Activated naive CD8-positive, alpha-beta T cell treated with anti-CD3 and anti-CD28 coated beads for 36 hours (primary cell): ENCODE results near the gene SPO11. TPM values are rescaled to one million over a fixed set of nuclear protein-coding genes. Genes with fewer than 3 reads are reported as not detected.
A peak's percentile ranks its signal among the peaks of the same experiment; 100 is the strongest.

ENCODE experiments used
- DNase-seq: peaks from one replicate; pipeline ENCODE4 v3.0.0; 2021
- H3K27ac Mint-ChIP-seq: one replicate; pipeline ENCODE4 v1.8.0; 2022; ENCODE audit warnings: mild to moderate bottlenecking, moderate library complexity, mixed read lengths
- H3K27me3 Mint-ChIP-seq: one replicate; pipeline ENCODE4 v1.8.0; 2022; ENCODE audit warnings: mild to moderate bottlenecking, mixed read lengths
- H3K36me3 Mint-ChIP-seq: one replicate; pipeline ENCODE4 v1.8.0; 2021; ENCODE audit warnings: mild to moderate bottlenecking, mixed read lengths
- H3K4me1 Mint-ChIP-seq: one replicate; pipeline ENCODE4 v1.8.0; 2021; ENCODE audit warnings: mixed read lengths
- H3K4me3 Mint-ChIP-seq: one replicate; pipeline ENCODE4 v1.8.0; 2022; ENCODE audit warnings: mild to moderate bottlenecking, moderate library complexity, mixed read lengths
- H3K9me3 Mint-ChIP-seq: one replicate; pipeline ENCODE4 v1.8.0; 2022; ENCODE audit warnings: mixed read lengths
- total RNA-seq, 2 experiments: library from RNA; stranded (reverse); gene quantifications; one replicate each; pipeline ENCODE4 v1.2.3, GENCODE V29; 2021

Gene SPO11
- total RNA-seq, 2 experiments from 2014 or later: not detected

DNA sequence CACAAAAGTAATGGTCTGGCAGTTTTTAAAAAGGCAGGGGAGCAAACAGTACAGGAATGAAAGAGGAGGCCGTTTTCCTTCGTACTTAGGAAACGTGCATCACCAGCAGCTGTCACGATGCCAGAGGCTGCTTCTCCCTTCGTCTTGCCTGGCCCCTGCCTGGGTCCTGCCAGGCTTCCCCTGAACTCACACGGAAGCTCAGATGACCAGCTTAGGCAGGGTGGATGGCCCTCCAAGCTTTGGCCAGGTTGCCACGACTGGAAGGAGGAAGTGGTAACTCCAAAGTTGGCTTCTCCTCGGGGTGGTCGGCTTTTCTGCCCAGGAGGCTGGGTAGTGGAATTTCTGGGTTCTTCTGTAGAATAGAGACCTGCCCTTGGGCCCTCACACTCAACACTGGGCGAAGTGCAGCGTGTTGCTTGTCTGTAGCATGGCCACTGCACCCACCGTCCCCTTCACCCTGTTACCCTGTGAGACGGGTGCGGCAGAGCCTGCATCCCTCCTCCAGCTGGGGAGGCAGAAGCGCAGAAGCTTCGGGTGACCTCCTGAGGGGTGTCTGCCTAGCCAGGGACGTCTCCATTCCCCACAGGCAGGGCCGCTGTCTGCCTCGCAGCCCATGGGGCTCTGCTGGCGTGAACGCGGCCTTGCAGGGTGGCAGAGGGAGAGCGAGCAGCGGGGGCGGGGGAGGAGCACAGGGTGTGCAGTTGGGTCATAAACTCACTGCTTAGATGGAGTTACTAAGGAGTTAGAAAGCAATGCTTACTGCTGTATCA lies 43.2 kb downstream of the SPO11 start:
- Mint-ChIP-seq H3K9me3 (no peaks in the 10 kb centered on the region), H3K4me3 (no peak overlapping the region), H3K4me1 (peaks cover 22% of the 10 kb centered on the region), H3K36me3 (peaks cover 33% of the 10 kb centered on the region), H3K27me3 (no peaks in the 10 kb centered on the region), H3K27ac (no peak overlapping the region)
- no peak for DNase-seq

DNA sequence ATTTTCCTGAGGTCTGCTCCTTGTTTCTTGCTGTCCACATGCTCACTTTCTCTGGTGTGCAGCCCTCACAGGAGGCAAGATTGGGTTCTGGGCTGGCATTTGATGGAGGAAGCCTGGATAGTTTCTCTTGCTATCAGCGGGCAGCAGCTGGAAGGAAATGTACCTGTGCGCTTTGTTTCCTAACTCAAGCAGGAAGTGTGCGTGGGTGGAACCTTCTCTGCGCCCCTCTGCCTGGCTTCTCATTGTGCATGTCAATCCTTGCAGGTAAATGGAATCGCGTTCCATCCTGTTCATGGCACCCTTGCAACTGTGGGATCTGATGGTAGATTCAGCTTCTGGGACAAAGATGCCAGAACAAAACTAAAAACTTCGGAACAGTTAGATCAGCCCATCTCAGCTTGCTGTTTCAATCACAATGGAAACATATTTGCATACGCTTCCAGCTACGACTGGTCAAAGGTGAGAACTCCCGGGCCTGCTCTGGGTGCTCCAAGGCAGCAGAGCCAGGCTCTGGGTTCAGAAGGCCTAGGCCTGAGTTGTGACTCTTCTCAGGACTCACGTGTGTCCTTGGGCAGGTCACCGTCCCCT lies 44.8 kb downstream of the SPO11 start:
- DNase-seq: no peak
- Mint-ChIP-seq H3K4me3 (no peak overlapping the region), H3K36me3 (peaks cover 32% of the 10 kb centered on the region), H3K9me3 (no peaks in the 10 kb centered on the region), H3K27ac (peak overlapping the region; percentile 27), H3K4me1 (peaks cover 26% of the 10 kb centered on the region), H3K27me3 (no peaks in the 10 kb centered on the region)

DNA sequence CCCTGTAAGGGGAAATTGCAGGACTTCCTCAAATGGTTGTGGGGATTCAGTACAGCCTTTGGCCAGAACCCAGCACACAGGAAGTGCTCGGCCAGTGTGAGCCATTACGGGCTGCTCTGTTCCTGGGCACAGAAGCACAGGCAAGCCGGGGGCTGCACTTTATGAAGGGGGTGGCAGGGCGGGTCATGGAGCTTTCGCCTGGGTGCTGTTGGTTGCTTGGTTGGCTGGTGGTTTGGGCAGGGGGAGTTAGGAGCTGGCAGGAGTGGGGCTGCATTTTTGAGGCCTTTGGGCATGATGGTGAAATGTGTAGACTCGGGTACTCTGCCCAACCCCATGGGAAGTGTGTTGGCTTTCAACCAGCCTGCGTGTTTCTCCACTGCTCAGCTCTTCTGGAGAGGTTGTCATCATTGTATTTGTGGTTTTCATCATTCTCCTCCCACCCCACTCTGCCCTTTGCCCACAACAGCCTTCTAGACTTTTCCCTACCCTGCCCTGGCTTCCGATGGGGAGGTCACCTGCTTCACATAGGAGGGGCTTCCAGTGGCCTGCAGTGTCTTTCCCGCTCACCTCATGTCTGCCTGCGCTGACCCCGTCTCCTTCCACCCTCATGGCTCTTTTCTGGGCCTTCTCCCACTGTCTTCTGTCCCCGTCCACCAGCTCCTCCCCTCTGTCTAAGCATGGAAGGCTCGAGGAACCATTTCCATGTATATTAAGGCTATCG lies 45.5 kb downstream of the SPO11 start:
- no peaks in the 10 kb centered on the region for H3K27me3 Mint-ChIP-seq
- peak overlapping the region; percentile 31 for H3K27ac Mint-ChIP-seq
- H3K4me3 Mint-ChIP-seq: no peak overlapping the region
- no peak for DNase-seq
- peaks cover 30% of the 10 kb centered on the region for H3K36me3 Mint-ChIP-seq
- H3K9me3 Mint-ChIP-seq: no peaks in the 10 kb centered on the region
- peaks cover 26% of the 10 kb centered on the region for H3K4me1 Mint-ChIP-seq

DNA sequence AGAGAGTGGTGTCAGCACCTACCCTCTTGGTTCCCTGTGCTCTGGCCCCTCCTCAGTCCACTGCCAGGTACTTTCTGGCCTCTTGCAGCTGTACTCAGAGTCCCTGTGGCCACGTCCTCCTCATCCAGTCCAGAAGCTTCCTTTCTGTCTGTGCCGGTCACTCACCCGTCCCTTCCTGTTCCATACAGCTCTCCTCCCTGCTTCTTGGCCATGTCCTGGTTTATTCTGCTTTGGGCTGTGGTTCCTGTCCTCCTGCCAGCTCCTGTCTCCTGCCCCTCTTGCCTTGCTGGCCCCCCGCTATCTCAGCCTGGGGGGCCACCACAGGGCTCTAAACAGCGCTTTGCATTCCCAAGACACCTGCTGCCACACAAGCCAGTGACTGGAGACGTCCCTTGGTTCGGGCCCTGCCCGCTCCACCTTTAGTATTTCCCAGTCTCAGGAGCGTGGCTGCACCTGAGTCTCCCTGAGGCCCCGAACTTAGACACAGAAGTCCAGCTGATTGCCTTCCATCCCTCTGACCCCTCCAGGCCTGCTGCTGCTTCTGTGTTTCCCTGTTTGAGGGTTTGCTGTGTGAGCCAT lies 46.1 kb downstream of the SPO11 start:
- H3K9me3 Mint-ChIP-seq: no peaks in the 10 kb centered on the region
- no peak for DNase-seq
- H3K27ac Mint-ChIP-seq: no peak overlapping the region
- H3K36me3 Mint-ChIP-seq: peaks cover 25% of the 10 kb centered on the region
- H3K27me3 Mint-ChIP-seq: no peaks in the 10 kb centered on the region
- peaks cover 26% of the 10 kb centered on the region for H3K4me1 Mint-ChIP-seq
- H3K4me3 Mint-ChIP-seq: no peak overlapping the region

DNA sequence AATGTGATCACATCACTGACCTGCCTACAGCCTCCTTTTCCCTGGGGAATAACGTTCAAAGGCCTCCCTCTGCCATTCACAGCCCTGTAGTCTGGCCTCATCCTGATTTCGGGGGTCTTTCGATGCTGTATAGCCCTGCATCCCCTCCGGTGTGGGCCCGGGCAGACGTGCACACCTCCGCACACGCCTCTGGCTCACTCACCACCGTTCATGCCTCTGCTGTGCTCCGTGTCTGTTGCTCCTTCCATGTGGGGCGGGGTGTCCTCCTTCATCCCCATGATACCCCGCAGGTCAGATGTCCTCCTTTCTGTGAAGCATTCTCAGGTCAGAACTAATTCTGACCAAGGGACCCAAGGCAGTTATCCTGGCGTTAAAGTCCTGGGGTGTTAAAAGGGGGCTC lies 47.7 kb downstream of the SPO11 start:
- H3K4me3 Mint-ChIP-seq: no peak overlapping the region
- H3K4me1 Mint-ChIP-seq: peaks cover 36% of the 10 kb centered on the region
- H3K27ac Mint-ChIP-seq: no peak overlapping the region
- peaks cover 22% of the 10 kb centered on the region for H3K36me3 Mint-ChIP-seq
- no peaks in the 10 kb centered on the region for H3K27me3 Mint-ChIP-seq
- DNase-seq: no peak
- H3K9me3 Mint-ChIP-seq: no peaks in the 10 kb centered on the region

DNA sequence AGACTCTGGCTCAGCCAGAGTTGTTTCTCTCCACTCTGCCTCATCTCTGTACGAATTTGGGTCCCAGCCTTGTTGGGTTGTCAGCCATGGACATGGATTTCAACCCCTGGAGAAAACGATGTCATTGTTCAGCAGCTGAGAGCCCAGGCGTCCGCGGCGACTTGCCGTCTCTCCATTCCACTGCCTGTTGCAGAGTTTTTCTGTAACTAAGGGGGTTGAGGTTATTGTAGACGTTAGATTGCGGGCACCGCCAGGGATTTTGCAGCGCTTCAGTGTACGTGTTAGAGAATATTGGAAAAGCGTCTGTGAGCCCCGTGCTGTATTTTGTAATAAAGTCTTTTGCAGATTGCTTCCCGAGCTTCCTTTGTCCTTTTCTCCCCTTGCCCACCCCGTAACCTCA lies 48.5 kb downstream of the SPO11 start:
- DNase-seq: no peak
- Mint-ChIP-seq H3K27ac (no peak overlapping the region), H3K36me3 (peaks cover 22% of the 10 kb centered on the region), H3K4me1 (peaks cover 41% of the 10 kb centered on the region), H3K9me3 (no peaks in the 10 kb centered on the region), H3K4me3 (no peak overlapping the region), H3K27me3 (no peaks in the 10 kb centered on the region)

DNA sequence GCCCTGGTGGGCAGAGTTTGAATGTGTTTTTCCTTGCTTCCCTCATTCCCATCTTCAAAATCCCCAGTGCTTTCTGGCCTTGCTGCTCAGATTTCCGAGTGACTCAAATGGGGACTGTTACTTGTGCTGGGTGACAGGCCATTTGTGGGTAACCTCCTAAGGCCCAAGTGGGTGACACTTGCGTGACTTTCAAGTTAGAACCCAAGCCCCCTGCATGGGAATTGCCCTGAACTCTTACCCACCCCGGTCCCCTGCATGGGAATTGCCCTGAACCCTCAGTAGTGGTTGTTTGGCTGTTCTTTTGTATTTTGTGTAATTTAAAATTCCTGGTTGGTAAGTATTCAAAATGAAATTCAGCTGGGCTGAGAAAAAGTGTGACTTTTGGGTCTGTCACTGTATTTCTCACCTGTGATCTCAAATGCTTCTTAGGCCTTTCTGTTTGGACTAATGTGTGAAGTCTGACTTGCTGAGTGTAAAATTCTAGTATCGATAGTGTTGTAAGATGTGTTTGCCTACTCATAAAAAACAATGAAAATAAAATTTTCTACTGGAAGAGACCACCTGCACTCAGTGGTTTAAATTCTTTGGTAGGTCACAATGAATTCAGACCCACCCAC lies 49.2 kb downstream of the SPO11 start:
- DNase-seq: no peak
- Mint-ChIP-seq H3K4me3 (no peak overlapping the region), H3K27ac (peak overlapping the region; percentile 67), H3K4me1 (peaks cover 36% of the 10 kb centered on the region), H3K9me3 (no peaks in the 10 kb centered on the region), H3K27me3 (no peaks in the 10 kb centered on the region), H3K36me3 (peaks cover 20% of the 10 kb centered on the region)

DNA sequence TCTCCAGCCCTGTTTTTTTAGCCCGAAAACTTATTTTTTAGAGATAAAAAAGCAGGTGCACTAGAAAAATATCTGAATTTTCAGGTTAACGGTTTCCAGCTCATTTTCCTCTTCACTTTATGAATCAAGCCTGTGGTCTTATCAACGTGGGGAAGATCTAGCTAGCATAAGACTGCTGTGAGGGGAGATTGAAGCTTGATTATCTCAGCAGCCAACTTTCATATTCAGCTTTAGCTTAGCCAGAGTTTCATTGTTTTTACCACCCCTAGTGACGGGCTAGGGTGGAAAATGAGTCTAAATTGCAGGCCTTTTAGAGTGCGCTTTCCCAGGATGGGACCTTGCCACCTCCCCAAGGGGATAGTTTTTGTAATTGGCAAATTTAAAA lies 49.7 kb downstream of the SPO11 start:
- H3K4me1 Mint-ChIP-seq: peaks cover 33% of the 10 kb centered on the region
- peaks cover 18% of the 10 kb centered on the region for H3K36me3 Mint-ChIP-seq
- peak overlapping the region; percentile 67 for H3K27ac Mint-ChIP-seq
- no peak for DNase-seq
- no peaks in the 10 kb centered on the region for H3K9me3 Mint-ChIP-seq
- H3K4me3 Mint-ChIP-seq: no peak overlapping the region
- H3K27me3 Mint-ChIP-seq: no peaks in the 10 kb centered on the region

DNA sequence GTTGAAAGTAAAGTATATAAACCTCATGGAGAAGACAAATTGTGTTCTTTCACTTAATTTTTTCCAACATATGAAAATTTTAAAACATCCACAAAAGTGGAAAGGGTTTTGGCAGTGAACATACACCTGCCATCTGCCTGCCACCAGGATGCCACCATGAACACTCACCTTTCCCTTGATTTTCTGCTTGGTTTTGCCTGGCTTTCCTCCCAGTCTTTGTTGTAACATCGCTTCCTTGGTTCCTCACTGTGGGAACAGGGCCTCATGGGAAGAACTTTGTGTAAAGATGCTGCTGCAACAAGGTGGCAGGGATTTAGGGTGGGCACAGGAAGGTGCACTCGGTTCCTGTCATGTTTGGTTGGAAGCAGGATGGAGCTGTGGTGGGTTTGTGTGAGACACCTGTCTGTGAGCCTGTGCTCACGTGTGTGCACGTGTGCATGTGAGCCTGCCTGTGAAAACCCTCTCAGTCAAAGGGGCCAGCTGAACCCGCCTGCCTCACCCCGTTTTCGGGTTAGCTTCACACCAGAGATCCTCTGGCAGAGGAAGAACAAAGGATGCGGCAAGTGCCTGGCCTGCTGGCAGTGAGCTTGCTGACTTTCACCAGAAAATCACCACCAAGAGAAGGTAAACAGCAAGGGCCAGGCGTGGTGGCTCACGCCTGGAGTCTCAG lies 50.6 kb downstream of the SPO11 start:
- H3K27me3 Mint-ChIP-seq: no peaks in the 10 kb centered on the region
- H3K27ac Mint-ChIP-seq: peak overlapping the region; percentile 22
- H3K4me1 Mint-ChIP-seq: peaks cover 24% of the 10 kb centered on the region
- no peaks in the 10 kb centered on the region for H3K9me3 Mint-ChIP-seq
- no peak overlapping the region for H3K4me3 Mint-ChIP-seq
- peaks cover 13% of the 10 kb centered on the region for H3K36me3 Mint-ChIP-seq
- DNase-seq: no peak

DNA sequence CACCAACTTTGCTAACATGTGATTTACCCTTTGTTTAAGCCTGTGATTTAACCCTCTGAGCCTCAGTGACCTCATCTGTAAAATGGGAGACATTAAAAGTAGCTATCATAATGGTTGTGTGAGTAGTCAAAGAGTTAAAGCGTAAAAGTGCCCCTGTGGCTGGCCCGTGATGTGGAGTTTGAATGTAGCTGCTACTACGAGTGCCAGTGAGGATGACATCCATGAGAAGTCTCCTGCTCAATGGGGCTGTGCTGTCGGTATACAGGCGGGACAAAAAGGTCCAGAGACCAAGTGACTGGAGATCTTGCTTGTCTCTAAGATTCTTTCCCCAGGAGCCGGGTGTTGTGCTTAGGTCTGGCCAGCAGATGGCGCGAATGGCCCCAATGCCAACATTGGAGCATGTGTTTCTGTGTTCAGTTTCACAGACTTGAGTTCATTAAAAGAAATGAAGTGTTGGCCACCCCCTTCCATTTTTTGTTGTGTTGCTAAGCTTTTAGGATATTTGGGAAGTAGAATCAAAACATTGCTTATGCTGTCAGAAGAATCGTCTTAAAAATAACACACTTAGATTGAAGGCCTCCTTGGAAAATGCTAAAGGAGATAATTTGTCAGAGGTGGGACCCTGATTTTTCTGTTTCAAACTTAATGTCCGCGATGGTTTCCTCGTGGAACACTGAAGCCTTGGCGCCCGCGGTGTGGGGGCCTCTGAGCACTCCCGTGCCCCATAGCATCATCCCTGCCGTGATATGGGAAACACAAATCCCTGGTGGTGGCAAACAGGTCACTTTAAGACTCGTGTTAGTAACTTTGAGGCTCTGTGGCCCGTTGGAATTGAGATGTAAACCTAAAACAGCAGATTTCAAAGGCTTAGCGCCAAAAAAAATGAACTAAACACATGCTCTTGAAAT lies 52.2 kb downstream of the SPO11 start:
- Mint-ChIP-seq H3K27ac (peak overlapping the region; percentile 57), H3K4me1 (peaks cover 22% of the 10 kb centered on the region), H3K9me3 (no peaks in the 10 kb centered on the region), H3K4me3 (no peak overlapping the region), H3K27me3 (no peaks in the 10 kb centered on the region), H3K36me3 (peaks cover 7% of the 10 kb centered on the region)
- DNase-seq: peak; percentile 73

DNA sequence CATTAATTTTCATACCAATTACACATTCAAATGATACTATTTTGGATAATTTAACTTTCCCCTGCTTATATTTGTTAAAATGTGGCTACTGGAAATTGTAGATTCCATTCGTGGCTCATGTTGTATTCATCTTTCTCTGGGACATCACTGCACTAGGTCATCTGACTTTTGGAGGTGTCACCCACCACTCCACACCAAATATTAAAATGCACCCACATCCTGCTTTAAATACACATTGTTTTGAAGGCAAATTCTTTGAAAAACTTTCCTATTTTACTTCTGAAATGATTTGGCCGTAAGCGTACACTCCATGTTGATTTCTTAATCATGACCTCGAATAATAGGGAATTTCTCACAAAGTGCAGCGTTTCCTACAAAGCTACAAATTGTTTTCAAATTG lies 52.9 kb downstream of the SPO11 start:
- H3K27ac Mint-ChIP-seq: peak overlapping the region; percentile 57

DNA sequence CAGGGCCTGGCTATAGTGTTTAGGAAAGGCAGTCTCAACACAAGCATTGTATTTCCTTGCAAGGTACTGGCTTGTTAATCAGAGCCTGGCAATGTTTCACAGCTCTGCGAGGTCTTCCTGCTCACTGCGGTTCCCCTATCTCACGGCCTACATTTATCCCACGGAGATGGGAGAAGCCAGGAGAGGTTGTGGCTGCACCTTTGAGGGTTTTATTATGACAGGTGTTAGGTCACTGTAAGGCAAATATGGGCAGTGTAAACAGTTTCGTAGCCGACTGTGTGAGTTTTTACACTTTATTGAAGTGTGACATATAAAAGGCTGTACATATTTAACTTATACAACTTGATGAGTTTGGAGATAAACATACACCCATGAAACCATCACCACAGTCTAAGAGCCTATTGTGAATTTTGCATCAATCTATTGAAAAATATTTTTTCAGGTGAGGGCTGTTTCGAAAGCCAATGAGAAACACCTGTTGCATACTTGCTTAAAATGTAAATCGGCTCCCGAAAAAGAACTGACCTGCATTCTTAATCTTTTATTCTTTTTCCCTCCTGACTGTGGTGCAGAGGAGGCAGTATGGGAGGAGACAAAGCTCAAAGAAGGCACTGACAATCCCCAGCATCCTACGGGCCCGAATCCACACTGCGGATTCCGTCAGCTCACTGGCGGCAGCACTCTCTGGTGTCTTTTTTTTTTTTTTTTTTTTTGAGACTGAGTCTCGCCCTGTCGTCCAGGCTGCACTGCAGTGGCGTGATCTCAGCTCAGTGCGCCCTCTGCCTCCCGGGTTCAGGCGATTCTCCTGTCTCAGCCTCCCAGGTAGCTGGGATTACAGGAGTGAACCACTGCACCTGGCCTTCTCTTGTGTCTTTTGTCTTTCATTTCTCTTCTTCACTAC lies 54.1 kb downstream of the SPO11 start:
- Mint-ChIP-seq H3K36me3 (no peaks in the 10 kb centered on the region), H3K27me3 (no peaks in the 10 kb centered on the region), H3K9me3 (no peaks in the 10 kb centered on the region), H3K4me3 (no peak overlapping the region), H3K27ac (no peak overlapping the region), H3K4me1 (peaks cover 19% of the 10 kb centered on the region)
- DNase-seq: no peak

More for the DNA sequence above, 52.9 kb downstream of the SPO11 start:
- no peaks in the 10 kb centered on the region for H3K27me3 Mint-ChIP-seq
- H3K9me3 Mint-ChIP-seq: no peaks in the 10 kb centered on the region
- DNase-seq: no peak
- H3K4me1 Mint-ChIP-seq: peaks cover 22% of the 10 kb centered on the region
- H3K36me3 Mint-ChIP-seq: peaks cover 2% of the 10 kb centered on the region
- H3K4me3 Mint-ChIP-seq: no peak overlapping the region

DNA sequence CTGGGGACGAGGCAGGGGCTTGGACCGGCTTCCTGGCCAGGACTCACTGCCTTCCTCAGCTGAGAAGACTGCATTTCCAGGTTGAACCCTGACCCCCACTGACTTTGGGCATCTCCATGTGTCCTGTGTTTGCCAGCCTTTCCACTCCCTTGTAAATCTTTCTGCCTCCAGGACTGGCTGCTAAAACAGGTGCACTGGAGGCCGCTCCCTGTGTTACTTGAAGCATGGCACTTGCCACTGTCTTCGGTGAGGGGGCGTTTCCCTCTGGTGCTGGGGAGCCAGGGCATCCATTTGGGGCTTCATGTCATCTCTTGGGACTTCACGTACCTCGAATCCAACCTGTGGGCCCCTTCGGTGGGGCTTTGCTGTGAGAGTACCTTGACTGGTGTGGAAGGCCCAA lies 54.9 kb downstream of the SPO11 start:
- Mint-ChIP-seq H3K4me1 (peaks cover 18% of the 10 kb centered on the region), H3K9me3 (no peaks in the 10 kb centered on the region), H3K4me3 (no peak overlapping the region), H3K27me3 (no peaks in the 10 kb centered on the region), H3K27ac (no peak overlapping the region), H3K36me3 (no peaks in the 10 kb centered on the region)
- no peak for DNase-seq
